ENCODE results near the gene ARFGAP1.
"Not testable (repeated sequence)": the region's sequence is repeated elsewhere in the genome, so short reads cannot be mapped to it uniquely, and the experiment has no call there.

The ARFGAP1 gene

GRCh38 chr20:63293456-63293855 is 20.8 kb downstream of the ARFGAP1 start:
- DNase-seq, result no peak

DNA sequence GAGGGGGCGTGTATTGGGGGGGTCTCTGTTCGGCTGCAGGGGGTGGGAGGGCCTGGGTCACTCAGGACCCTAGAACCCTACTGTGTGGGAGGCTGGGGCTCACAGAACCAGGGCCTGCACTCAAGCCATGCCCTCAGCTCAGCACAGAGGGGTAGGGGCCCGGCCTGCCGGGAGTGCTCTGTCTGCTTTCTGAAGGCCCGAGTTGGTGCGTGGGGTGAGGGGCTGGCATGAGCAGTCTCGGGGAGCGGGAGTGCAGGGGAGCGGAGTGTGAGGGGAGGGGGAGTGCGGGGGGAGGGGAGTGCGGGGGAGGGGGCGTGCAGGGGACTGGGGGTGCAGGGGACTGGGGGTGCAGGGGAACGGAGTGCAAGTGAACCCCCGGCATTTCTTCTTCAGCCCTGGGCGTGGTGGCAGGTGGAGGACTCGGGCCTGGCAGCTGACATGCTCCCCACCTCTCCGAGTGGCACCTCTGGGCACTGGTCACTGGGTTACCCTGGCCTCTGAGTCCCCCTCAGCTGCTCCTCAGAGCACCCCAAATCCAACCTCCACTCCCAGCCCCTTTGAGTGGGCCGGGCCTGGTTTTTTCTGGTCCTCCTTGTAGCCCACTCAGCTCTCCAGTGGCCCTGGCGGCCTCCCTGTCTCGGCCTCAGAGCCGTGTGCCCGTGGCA is 21.4 kb downstream of the ARFGAP1 start:
- no peak for DNase-seq

- no peak for DNase-seq
These were observed 21.9 kb downstream of the ARFGAP1 start for GRCh38 chr20:63294536-63294900.

- no peak for DNase-seq
These were observed 22.4 kb downstream of the ARFGAP1 start for GRCh38 chr20:63295018-63295417.

DNA sequence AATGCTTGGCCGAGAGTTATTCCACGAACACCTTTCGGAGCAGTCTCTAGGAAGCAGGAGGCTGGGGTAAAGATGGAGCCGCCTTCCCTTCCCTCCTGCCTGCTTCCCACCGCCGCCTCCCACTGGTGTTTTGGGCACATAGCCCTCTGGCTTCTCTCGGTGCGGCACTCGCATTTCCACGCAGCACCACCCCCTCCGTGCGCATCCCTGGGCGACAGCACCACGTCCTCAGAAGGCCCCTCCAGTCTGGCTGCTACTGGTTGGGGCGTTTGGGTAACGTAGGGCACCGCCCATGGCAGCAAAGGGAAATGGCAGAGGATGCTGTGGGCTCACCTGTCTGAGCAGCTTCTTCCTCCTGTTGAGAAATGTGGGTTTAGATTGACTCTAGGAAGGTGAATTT is 22.8 kb downstream of the ARFGAP1 start:
- no peak for DNase-seq

DNA sequence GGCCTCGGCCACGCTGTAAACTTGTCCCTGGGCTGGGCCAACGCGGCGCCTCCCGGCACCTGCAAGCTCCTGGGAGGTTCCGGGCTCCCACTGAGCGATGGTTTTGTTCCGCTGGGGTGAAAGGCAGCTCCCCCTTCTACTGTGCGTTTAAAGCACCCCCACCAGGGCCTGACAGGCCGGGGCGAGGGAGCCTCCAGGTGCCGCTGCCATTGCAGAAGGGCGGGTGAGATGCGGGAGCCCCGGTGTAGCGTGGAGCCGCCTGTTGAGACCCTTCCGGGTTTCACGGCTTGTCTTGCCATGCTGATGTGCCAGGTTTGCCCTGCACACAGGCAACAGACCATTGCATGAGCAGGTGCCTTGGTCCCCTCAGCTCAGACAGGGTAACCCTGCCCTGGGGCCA is 23.2 kb downstream of the ARFGAP1 start:
- DNase-seq, result no peak

DNA sequence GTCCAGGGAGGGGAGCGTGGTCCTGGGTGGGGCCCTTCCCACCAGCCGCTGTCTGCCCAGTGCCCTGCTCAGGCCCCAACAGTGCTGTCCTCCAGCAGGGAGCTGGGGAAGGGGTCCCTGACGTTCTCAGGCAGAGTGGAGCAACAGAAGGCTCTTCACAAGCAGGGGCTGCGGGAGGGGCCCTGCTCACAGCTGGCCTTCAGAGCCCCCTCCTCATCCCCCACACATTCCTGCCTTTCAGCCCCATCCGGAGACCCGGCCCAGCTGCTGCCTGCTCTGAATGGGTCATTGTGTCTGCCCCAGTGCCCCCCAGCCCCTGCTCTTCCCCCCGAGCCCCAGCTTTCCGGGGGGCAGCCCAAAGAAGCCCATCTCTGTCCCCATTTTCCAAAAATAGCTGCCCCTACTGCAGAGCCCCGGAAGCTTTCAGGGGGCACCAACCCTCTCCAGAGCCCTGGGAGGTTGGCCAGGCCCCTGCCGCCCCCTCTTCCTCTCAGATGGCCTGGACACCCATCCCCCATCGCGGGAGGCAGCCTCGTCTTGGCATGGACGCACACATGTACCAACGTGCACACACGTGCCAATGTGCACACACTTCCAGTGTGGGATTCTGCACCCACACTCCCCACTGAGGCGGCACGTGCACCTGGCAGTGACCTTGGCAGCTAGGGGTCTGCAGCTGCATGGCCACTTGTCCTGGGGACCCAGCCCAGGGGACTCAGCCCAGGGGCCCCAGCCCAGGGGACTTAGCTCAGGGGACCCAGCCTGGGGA is 24.1 kb downstream of the ARFGAP1 start:
- no peak for DNase-seq

- no peak for DNase-seq
These were observed 24.8 kb downstream of the ARFGAP1 start for GRCh38 chr20:63297371-63297781.

GRCh38 chr20:63297796-63298572 is 25.4 kb downstream of the ARFGAP1 start:
- DNase-seq, result no peak

- DNase-seq, result no peak
These were observed 26.2 kb downstream of the ARFGAP1 start for GRCh38 chr20:63298731-63299312.

GRCh38 chr20:63301671-63302070 is 29.1 kb downstream of the ARFGAP1 start:
- DNase-seq, result no peak

GRCh38 chr20:63303095-63303666 is 30.6 kb downstream of the ARFGAP1 start:
- no peak for DNase-seq

DNA sequence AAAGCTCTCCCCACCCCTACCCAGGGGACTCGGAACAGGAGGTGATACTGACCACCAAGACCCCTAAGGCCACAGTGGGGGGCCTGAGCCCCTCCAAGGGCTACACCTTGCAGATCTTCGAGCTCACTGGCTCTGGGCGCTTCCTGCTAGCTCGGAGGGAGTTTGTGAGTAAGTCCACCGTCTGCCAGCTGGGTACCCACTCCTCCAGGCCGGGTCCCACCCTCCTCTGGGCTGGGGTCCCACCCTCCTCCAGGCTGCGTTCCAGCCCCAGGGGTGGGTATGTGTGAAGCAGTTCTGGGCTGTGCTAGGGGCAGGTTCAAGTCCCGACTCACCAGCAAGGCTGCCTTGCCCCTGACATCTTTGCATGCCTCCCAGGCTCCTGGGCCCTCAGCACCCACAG is 32.8 kb downstream of the ARFGAP1 start:
- DNase-seq, result no peak

GRCh38 chr20:63305933-63306672 is 33.5 kb downstream of the ARFGAP1 start:
- not testable (repeated sequence) for DNase-seq

GRCh38 chr20:63306673-63307537 is 34.3 kb downstream of the ARFGAP1 start:
- DNase-seq, result no peak

DNA sequence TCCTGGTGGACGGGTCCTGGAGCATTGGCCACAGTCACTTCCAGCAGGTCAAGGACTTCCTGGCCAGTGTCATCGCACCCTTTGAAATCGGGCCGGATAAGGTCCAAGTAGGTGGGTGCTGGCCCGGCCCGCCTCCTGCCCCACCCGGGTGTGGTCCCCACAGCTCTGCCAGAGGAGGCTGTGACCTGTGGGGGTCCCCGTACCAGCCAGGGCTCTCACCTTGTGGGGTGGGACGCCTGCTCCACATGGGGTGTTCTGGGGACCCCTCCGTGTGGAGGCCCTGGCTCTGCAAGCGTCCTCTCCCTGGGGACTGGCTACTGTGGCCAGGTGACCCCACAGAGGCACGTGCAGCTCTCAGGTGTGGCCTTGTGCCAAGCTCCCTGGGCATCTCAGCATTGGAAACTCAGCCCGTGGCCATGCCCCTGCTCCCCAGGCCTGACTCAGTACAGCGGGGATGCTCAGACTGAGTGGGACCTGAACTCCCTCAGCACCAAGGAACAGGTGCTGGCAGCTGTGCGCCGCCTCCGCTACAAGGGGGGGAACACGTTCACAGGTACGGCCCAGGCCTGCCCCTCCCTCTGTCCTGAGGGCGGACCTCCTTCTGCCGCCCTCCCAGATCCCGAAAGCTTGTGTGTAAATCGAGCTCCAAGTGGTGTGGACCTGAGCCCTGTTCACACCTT is 35.1 kb downstream of the ARFGAP1 start:
- no peak for DNase-seq

DNA sequence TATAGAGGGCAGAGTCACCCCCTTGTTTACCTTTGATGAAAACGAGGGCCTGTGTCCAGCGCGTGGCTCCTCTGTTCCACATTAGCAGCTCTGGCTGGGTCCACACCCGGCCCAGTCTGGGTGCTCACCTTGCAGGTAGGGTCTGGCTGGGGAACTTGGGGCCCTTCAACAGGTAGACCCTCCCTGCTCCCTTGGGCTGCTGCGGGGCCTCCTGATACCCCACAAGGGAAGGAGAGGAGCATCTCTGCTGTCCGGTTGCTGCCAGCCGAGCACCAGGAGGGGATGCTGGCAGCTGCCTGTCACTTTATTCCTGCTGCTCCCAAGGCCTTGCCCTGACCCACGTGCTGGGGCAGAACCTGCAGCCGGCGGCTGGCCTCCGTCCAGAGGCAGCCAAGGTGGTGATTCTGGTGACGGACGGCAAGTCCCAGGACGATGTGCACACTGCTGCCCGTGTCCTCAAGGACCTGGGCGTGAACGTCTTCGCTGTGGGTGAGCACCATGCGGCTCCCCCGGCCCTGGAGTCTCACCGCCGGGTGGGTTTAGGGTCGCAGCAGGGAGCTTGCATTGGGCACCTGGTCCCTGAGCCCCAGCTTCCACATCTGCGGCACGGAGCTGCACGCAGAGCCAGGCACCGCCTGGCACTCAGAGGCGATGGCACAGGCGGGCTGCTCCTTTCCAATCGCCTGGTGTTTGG is 35.8 kb downstream of the ARFGAP1 start:
- DNase-seq, result no peak

DNA sequence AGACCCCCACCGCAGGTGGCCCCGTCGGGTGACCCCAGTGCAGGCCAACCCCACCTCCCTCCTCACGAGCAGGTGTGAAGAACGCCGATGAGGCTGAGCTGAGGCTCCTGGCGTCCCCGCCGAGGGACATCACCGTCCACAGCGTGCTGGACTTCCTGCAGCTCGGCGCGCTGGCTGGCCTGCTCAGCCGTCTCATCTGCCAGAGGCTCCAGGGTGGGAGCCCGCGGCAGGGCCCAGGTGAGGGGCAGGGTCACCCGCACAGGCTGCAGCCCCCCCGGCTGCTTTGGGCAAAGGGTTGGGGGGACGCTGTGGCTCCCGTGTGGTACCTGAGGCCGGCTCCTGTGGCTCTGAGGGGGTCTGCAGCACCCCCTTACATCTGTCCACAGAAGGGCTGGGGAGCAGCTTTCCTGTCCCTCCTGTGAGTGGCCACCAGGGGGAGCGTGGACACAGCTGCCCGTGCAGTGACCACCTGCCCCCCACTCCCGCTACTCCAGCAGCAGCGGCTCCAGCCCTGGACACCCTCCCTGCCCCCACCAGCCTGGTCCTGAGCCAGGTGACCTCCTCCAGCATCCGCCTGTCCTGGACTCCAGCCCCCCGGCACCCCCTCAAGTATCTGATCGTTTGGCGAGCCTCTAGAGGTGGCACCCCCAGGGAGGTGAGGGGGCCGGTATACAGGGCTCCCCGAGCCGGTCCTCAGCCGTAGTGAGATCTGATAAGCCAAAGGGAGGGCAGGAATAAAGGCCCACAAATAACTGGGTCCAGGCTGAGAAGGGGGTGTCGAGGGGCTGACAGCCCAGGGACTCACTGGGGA is 36.9 kb downstream of the ARFGAP1 start:
- DNase-seq, result peak in 1 of 2 experiments; percentile 58
